ENCODE measurements around the gene ZSCAN5B. TPM values are rescaled to one million over a fixed set of nuclear protein-coding genes. Genes with fewer than 3 reads are reported as not detected.

Gene ZSCAN5B
- total RNA-seq, 1 donor from 2014 or later, result not detected

DNA sequence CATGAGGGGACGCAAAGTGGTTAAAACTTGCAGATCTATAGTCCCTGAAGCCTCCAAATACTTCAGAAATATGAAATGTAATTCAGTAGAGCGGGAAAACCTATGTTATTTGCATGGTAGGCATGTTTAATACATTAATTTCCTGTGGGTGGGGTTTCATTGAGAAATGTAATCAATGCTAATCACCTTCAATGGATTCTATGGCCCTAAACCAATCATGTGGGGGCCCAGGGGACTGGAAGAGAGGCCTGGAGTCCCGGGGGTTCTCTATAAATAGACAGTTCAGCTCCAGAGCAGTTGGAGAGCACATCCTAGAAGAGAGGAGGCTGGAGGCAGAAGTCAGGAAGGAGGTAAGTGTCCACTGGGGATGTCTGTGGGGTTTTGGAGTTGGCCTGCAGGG is 4.4 kb upstream of the ZSCAN5B start, which contains the start of gene ZSCAN5C:
ZSCAN5C (plus strand) TSS at position 301 of the 400 bp plus-strand sequence. CDS start 3,641 bp downstream, outside the sequence.
- H3K9me3 ChIP-seq (replicated peaks), result no peaks in the 10 kb centered on the region
- TF ChIP-seq, protein P1, sequence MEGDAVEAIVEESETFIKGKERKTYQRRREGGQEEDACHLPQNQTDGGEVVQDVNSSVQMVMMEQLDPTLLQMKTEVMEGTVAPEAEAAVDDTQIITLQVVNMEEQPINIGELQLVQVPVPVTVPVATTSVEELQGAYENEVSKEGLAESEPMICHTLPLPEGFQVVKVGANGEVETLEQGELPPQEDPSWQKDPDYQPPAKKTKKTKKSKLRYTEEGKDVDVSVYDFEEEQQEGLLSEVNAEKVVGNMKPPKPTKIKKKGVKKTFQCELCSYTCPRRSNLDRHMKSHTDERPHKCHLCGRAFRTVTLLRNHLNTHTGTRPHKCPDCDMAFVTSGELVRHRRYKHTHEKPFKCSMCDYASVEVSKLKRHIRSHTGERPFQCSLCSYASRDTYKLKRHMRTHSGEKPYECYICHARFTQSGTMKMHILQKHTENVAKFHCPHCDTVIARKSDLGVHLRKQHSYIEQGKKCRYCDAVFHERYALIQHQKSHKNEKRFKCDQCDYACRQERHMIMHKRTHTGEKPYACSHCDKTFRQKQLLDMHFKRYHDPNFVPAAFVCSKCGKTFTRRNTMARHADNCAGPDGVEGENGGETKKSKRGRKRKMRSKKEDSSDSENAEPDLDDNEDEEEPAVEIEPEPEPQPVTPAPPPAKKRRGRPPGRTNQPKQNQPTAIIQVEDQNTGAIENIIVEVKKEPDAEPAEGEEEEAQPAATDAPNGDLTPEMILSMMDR (IDR thresholded peaks at IDR 0.05; ENCODE audit: borderline replicate concordance), result no peak
- H3K4me3 ChIP-seq, result no peak within 1 kb of the TSS
- peaks cover 18% of the 10 kb centered on the region for H3K27me3 ChIP-seq (ENCODE audit: low read depth)
- no peaks in the 10 kb centered on the region for H3K4me1 ChIP-seq
- no peaks in the 10 kb centered on the region for H3K36me3 ChIP-seq
- no peak for DNase-seq
- intact Hi-C loops (cut with micrococcal nuclease), result no loop called here
- H3K27ac ChIP-seq (replicated peaks), result no peak within 1 kb of the TSS

DNA sequence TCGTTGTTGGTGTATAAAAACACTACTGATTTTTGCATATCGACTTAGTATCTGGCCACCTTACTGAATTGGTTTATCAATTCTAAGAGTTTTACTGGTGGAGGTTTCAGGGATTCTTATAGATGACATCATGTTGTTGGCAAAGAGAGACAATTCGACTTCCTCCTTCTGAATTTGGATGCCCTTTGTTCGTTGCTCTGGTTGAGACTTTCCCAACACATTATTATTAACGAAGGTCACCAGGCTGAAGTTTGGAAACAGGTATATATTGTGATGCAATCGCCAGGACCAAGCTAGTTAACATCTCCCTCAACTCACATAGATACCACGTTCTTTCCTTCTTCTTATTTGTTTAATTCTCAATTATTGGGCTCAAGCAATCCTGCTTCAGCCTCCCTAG is 2.1 kb upstream of the ZSCAN5B start:
- no peaks in the 10 kb centered on the region for H3K4me1 ChIP-seq
- intact Hi-C loops (cut with micrococcal nuclease), result no loop called here
- no peaks in the 10 kb centered on the region for H3K36me3 ChIP-seq
- H3K9me3 ChIP-seq (replicated peaks), result no peaks in the 10 kb centered on the region
- H3K4me3 ChIP-seq, result no peak overlapping the region
- TF ChIP-seq, protein P1 (IDR thresholded peaks at IDR 0.05; ENCODE audit: borderline replicate concordance), result no peak
- peaks cover 13% of the 10 kb centered on the region for H3K27me3 ChIP-seq (ENCODE audit: low read depth)
- DNase-seq, result no peak
- no peak overlapping the region for H3K27ac ChIP-seq (replicated peaks)

DNA sequence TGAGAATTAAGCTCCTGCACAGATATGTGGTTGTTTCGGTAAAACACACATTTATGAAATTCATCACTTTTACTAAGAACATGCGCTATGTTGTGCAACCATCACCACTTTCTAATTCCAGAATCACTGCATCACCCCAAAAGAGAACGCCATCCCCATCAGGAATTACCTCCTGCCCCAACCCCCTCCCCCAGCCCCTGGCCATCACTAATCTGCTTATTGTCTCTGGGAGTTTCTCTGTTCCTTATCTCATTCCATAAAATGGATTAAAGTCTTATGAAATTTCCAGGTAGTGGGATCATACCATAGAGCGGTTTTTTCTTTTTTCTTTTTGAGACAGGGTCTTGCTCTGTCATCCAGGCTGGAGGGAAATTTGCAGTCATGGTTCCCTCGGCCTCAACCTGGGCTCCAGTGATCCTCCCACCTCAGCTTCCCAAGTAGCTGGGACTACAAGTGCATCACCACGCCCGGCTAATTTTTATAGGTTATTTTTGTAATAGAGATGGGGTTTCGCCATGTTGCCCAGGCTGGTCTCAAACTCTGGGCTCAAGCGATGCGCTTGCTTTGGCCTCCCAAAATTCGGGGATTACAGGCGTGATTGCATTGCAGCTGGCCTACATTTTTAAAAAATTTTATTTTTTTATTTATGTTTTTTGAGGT is 3.5 kb downstream of the ZSCAN5B start:
- no peaks in the 10 kb centered on the region for H3K9me3 ChIP-seq (replicated peaks)
- DNase-seq, result no peak
- H3K36me3 ChIP-seq, result no peaks in the 10 kb centered on the region
- intact Hi-C loops (cut with micrococcal nuclease), result no loop called here
- H3K27ac ChIP-seq (replicated peaks), result no peak overlapping the region
- no peaks in the 10 kb centered on the region for H3K4me1 ChIP-seq
- H3K4me3 ChIP-seq, result no peak overlapping the region
- TF ChIP-seq, protein P1 (IDR thresholded peaks at IDR 0.05; ENCODE audit: borderline replicate concordance), result no peak
- H3K27me3 ChIP-seq (ENCODE audit: low read depth), result peaks cover 5% of the 10 kb centered on the region

DNA sequence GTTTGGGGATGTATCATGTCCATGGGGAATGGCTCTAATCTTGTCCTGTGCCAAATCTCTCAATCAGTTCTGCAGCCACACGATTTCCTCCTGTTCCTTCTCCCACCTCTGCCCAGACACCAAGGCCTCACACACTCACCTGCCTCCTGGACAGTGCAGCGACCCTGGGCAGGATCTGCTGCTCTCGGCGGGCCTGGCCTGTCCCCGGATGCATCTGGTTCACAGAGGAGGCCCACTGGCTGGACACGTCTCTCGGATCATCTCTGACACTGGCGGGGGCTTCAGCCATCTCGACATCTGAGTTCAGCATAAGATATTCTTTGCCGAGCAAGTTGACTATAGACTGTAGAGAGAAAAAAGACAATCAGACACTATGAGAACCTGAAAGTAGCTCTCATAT is 5.9 kb downstream of the ZSCAN5B start:
- DNase-seq, result no peak
- TF ChIP-seq, protein P1 (IDR thresholded peaks at IDR 0.05; ENCODE audit: borderline replicate concordance), result no peak
- Histone ChIP-seq H3K27me3 (ENCODE audit: low read depth) (peaks cover 11% of the 10 kb centered on the region), H3K36me3 (no peaks in the 10 kb centered on the region), H3K27ac (replicated peaks) (no peak overlapping the region), H3K9me3 (replicated peaks) (no peaks in the 10 kb centered on the region), H3K4me3 (no peak overlapping the region), H3K4me1 (no peaks in the 10 kb centered on the region)
- intact Hi-C loops (cut with micrococcal nuclease), result no loop called here

DNA sequence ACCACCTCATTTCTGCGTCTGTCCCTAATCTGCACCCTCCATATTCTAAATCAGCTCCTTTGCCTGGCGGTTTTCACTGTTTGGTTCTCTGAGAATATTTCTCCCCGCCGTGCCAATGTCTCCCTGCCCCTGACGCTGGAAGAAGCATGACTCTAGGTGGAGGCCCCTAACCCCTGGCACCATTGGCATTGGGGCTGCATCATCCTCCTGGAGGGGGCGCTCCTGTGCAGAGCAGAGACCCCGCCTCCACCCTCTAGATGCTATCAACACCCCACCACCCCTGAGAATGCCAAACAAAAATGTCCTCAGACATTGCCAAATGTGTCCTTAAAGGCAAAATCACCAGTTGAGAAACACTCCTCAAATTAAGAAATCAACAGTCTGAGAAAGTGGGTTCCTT is 6.5 kb downstream of the ZSCAN5B start:
- intact Hi-C loops (cut with micrococcal nuclease), result no loop called here
- Histone ChIP-seq H3K27me3 (ENCODE audit: low read depth) (peaks cover 17% of the 10 kb centered on the region), H3K9me3 (replicated peaks) (no peaks in the 10 kb centered on the region), H3K36me3 (no peaks in the 10 kb centered on the region), H3K27ac (replicated peaks) (no peak overlapping the region), H3K4me3 (no peak overlapping the region), H3K4me1 (no peaks in the 10 kb centered on the region)
- DNase-seq, result no peak
- TF ChIP-seq, protein P1 (IDR thresholded peaks at IDR 0.05; ENCODE audit: borderline replicate concordance), result no peak

Data from left ventricle myocardium inferior (tissue), 1 donor.